Transverse colon (tissue), 4 donors: ENCODE results near the gene MLC1. TPM values are rescaled to one million over a fixed set of nuclear protein-coding genes. Genes with fewer than 3 reads are reported as not detected.
"Not testable (repeated sequence)": the region's sequence is repeated elsewhere in the genome, so short reads cannot be mapped to it uniquely, and the experiment has no call there.

ENCODE experiments used
- DNase-seq: peaks from one replicate; pipeline ENCODE4 v3.0.0-alpha.2; 2019
- H3K27ac ChIP-seq, 4 donors: fragments of 200-600 bp; sonication (generic); 2 replicates each; pipeline ENCODE4 v1.5.1; 2016 to 2018; ENCODE audit warnings: inconsistent platforms in 4 of 4
- H3K27me3 ChIP-seq: fragments of 200-600 bp; sonication (generic); 2 replicates; pipeline ENCODE4 v1.5.1; 2017; ENCODE audit warnings: inconsistent platforms
- H3K36me3 ChIP-seq, 4 donors: fragments of 200-600 bp; sonication (generic); 2 replicates each; pipeline ENCODE4 v1.5.1; 2017 to 2019; ENCODE audit warnings: inconsistent platforms in 4 of 4
- H3K4me1 ChIP-seq, 4 donors: fragments of 200-600 bp; sonication (generic); 2 replicates each; pipeline ENCODE4 v1.5.1; 2017 to 2020; ENCODE audit warnings: inconsistent platforms in 4 of 4
- H3K4me3 ChIP-seq, 4 donors: fragments of 200-600 bp; sonication (generic); 1 replicate in 1 of 4; 2 replicates in 3 of 4; pipeline versions ENCODE4 v1.5.1 to v1.6.1; 2017 to 2019; ENCODE audit warnings: inconsistent platforms in 4 of 4
- H3K9me3 ChIP-seq, 2 donors: fragments of 200-600 bp; sonication (generic); 2 replicates each; pipeline ENCODE4 v1.5.1; 2017 to 2019; ENCODE audit warnings: inconsistent platforms in 2 of 2
- CTCF ChIP-seq, 5 experiments: fragments of 200-600 bp in 3 of 5; fragments of 450-650 bp in 2 of 5; sonication (generic) in 3 of 5; IDR thresholded peaks; 1 replicate in 2 of 5; 2 replicates in 3 of 5; pipeline ENCODE4 v1.5.1; 2016 to 2017; ENCODE audit warnings: antibody characterized with exemption in 5 of 5, inconsistent platforms in 3 of 5, mild to moderate bottlenecking in 2 of 5, moderate library complexity in 1 of 5
- EP300 ChIP-seq: sonication (generic); formaldehyde crosslinking; IDR thresholded peaks from one replicate; pipeline ENCODE4 v1.6.1; 2017; ENCODE audit warnings: antibody characterized with exemption, low read depth
- POLR2A ChIP-seq: fragments of 450-650 bp; IDR thresholded peaks from one replicate; pipeline ENCODE4 v1.6.1; 2016; ENCODE audit warnings: antibody characterized with exemption, mild to moderate bottlenecking, moderate library complexity
- POLR2AphosphoS5 ChIP-seq, 3 donors: sonication (generic); formaldehyde crosslinking; IDR thresholded peaks; one replicate each; pipeline ENCODE4 v1.6.1; 2016; ENCODE audit warnings: antibody characterized with exemption in 3 of 3
- WGBS, 2 donors: methylation state at CpG; one replicate each; pipeline ENCODE4 v1.1.5; 2018; ENCODE audit warnings: low coverage in 1 of 2; 5-methylcytosine and 5-hydroxymethylcytosine counted together
- in situ Hi-C, 4 donors: fragments of 200-750 bp; cut with MboI; loops; one replicate each; pipeline versions ENCODE4 v1.15.0 to v1.15.1; 2017; ENCODE audit warnings: low sequenced_read_pairs in 3 of 4, low pct_ligation_motif_present in 1 of 4, low pct_unique_long_range_greater_than_20kb in 1 of 4
- intact Hi-C: fragments of 100-400 bp; cut with DNase I; formaldehyde crosslinking; loops from one replicate; pipeline ENCODE4 v1.15.1; 2023; ENCODE audit warnings: low total_unique reads
- total RNA-seq, 4 donors: library from RNA; depleted of rRNA; stranded (reverse); fragments of >200 nt; gene quantifications; one replicate each; pipeline ENCODE4 v1.1.0, GENCODE V29; 2016

The MLC1 gene
- total RNA-seq, 4 donors from 2014 or later = not detected

- Histone ChIP-seq H3K4me1 (no peaks in the 10 kb centered on the region), H3K27ac (no peak overlapping the region), H3K36me3 (no peaks in the 10 kb centered on the region), H3K27me3 (peaks cover 46% of the 10 kb centered on the region), H3K4me3 (no peak overlapping the region), H3K9me3 (no peaks in the 10 kb centered on the region)
- intact Hi-C loops = no loop called here
- no peak for TF ChIP-seq POLR2A
- TF ChIP-seq EP300 = no peak
- DNase-seq = no peak
- in situ Hi-C loops = no loop called here
- 79 to 90% methylated on average over 5 to 12 of the region's 12 CpGs for WGBS, 2 donors
These were observed 2.4 kb upstream of the MLC1 start for GRCh38 chr22:50087646-50088045.

DNA sequence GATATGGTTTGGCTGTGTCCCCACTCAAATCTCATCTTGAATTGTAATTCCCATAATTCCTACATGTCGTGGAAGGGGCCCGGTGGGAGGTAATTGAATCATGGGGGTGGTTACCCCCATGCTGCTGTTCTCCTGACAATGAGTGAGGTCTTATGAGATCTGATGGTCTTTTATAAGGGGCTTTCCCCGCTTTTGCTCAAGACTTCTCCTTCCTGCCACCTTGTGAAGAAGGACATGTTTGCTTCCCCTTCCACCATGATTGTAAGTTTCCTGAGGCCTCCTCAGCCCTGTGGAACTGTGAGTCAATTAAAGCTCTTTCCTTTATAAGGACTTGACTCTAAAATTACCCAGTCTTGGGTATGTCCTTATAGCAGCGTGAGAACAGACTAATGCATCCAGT is 1.7 kb upstream of the MLC1 start:
- H3K36me3 ChIP-seq, H3K27ac ChIP-seq, H3K4me1 ChIP-seq, DNase-seq, H3K4me3 ChIP-seq, intact Hi-C loops, H3K9me3 ChIP-seq, in situ Hi-C loops: not testable (repeated sequence)
- peaks cover 48% of the 10 kb centered on the region for H3K27me3 ChIP-seq
- 87 to 100% methylated on average over 1 to 4 of the region's 4 CpGs for WGBS, 2 donors

GRCh38 chr22:50086526-50086925 is 1.3 kb upstream of the MLC1 start:
- in situ Hi-C loops = no loop called here
- intact Hi-C loops = no loop called here
- Histone ChIP-seq H3K27me3 (peaks cover 52% of the 10 kb centered on the region), H3K4me3 (no peak overlapping the region), H3K4me1 (no peaks in the 10 kb centered on the region), H3K36me3 (no peaks in the 10 kb centered on the region), H3K27ac (no peak overlapping the region), H3K9me3 (no peaks in the 10 kb centered on the region)
- TF ChIP-seq CTCF (IDR thresholded peaks at IDR 0.05) (no peak), POLR2AphosphoS5 (IDR thresholded peaks at IDR 0.05) (no peak), POLR2A (no peak), EP300 (no peak)
- WGBS, 2 donors = 70 to 73% methylated on average over 4 to 5 of the region's 5 CpGs
- no peak for DNase-seq

GRCh38 chr22:50084614-50085021 is 608 bp downstream of the MLC1 start:
- H3K9me3 ChIP-seq = no peaks in the 10 kb centered on the region
- intact Hi-C loops (no loop called here), in situ Hi-C loops (no loop called here)
- H3K4me1 ChIP-seq = no peaks in the 10 kb centered on the region
- 57 to 80% methylated on average over 2 to 16 of the region's 16 CpGs for WGBS, 2 donors
- no peak for DNase-seq
- H3K27ac ChIP-seq = no peak overlapping the region
- no peak overlapping the region for H3K4me3 ChIP-seq
- no peak for TF ChIP-seq POLR2AphosphoS5 (IDR thresholded peaks at IDR 0.05)
- TF ChIP-seq POLR2A = no peak
- TF ChIP-seq CTCF (IDR thresholded peaks at IDR 0.05) = no peak
- H3K27me3 ChIP-seq = peaks cover 52% of the 10 kb centered on the region
- H3K36me3 ChIP-seq = no peaks in the 10 kb centered on the region

DNA sequence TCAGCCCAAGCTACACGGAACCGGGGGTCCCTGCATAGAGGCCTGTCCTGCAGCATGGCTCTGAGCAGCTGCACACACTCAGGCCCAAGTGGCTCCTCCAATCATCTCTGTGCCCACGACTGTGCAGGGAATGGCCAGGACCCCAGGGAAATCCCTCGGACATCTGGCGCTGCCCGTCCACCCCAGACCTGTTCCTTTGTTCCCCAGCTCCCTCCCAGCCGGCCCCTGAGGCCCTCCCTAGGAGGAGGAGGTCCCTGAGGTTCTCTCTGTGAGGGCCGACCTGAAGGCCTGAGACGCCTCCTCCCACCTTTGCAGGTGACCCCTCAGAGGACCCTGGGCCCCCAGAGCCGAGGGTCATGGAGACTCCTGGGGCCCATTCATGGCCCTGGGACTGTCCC is 1.1 kb downstream of the MLC1 start:
- 71% methylated on average over 10 of the region's 10 CpGs; no CpG with 5 or more reads in 1 of the 2 donors for WGBS, 2 donors
- peaks cover 50% of the 10 kb centered on the region for H3K27me3 ChIP-seq
- in situ Hi-C loops (no loop called here), intact Hi-C loops (no loop called here)
- H3K4me3 ChIP-seq = no peak overlapping the region
- TF ChIP-seq CTCF (IDR thresholded peaks at IDR 0.05) (no peak), POLR2A (no peak), POLR2AphosphoS5 (IDR thresholded peaks at IDR 0.05) (no peak), EP300 (no peak)
- no peak overlapping the region for H3K27ac ChIP-seq
- H3K4me1 ChIP-seq = no peaks in the 10 kb centered on the region
- no peak for DNase-seq
- H3K9me3 ChIP-seq = no peaks in the 10 kb centered on the region
- H3K36me3 ChIP-seq = no peaks in the 10 kb centered on the region
